G401 (cell line): ENCODE results near the gene CHRDL1. TPM values are rescaled to one million over a fixed set of nuclear protein-coding genes. Genes with fewer than 3 reads are reported as not detected.
"Not testable (repeated sequence)": the region's sequence is repeated elsewhere in the genome, so short reads cannot be mapped to it uniquely, and the experiment has no call there.

Experiments used
- DNase-seq: peaks from one replicate; pipeline ENCODE4 v3.0.0-alpha.2; 2015; ENCODE audit warnings: low spot score
- in situ Hi-C: cut with HindIII; loops from 2 replicates; pipeline ENCODE4 v1.10.0; 2016; ENCODE audit warnings: low sequenced_read_pairs, mixed read lengths
- total RNA-seq: library from RNA; depleted of rRNA; stranded (reverse); fragments of >200 nt; shearing (Covaris generic); gene quantifications from 2 replicates; pipeline ENCODE4 v1.2.3, GENCODE V29; 2014; rRNA removed

Gene CHRDL1
- not detected in 2 replicates for total RNA-seq

DNA sequence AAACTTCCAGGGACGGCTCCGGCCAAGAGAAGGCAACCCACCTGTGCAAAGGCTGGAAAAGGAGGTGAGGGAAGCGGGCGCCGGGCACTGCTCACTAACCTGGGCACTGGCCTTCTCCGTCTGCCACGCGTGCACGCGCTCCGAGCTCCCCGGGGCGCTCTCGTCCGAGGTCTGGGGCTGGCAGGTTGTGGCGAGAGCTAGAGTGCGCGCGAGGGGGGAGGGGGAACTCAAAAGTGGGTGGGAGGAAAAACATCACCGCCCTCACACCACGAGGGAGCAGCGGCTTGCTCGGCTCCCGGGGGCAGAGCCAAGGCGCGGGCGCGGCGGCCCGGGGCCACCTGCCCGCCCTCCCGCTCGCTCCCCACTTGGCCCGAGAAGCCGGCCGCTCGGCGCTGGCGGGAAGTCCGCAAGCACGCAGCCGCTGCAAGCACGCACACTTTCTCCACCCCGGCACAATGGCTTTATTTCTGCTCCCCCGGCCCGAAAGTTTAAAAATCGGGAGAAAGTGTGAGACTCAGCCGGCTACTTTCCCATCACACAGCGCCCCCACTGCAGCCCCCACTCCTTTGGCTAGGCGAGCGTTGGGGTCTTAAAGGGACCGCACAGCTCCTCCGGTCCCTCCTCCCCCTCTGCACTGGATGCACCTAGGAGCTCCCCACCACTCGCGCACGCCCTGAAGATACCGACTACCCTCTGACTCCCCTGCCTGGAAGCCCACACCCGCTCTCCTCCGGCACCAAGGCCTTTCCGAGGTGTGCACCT, at the start of gene CHRDL1:
CHRDL1 (minus strand) TSS at position 173 of the 762 bp plus-strand sequence. CDS start 3,636 bp downstream, outside the sequence.
- DNase-seq, result no peak
- in situ Hi-C loops, result no loop called here

- in situ Hi-C loops, result no loop called here
- no peak for DNase-seq
Observed at GRCh38 chrX:110836982-110837381, 41.4 kb upstream of the CHRDL1 start.

GRCh38 chrX:110836451-110836850, 40.8 kb upstream of the CHRDL1 start:
- in situ Hi-C loops, result no loop called here
- DNase-seq, result no peak

GRCh38 chrX:110836001-110836400, 40.4 kb upstream of the CHRDL1 start:
- in situ Hi-C loops, result no loop called here

DNA sequence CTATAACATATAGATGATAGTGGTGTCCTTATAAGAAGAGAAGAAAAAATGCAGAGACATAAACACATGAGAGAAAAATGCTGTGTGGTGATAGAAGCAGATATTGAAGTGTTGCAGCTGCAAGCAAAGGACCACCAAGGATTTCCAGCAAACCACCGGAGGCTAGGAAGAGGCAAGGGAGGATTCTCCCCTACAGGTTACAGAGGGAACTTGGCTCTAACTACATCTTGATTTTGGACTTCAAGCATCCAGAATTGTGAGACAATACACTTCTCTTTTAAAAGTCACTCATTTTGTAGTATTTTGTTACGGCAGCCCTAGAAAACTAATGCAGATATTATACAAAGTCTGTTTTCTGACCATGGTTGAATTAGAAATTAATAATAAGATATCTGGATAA, 30.4 kb upstream of the CHRDL1 start:
- DNase-seq, result no peak

More at GRCh38 chrX:110836001-110836400, 40.4 kb upstream of the CHRDL1 start:
- DNase-seq, result no peak

DNA sequence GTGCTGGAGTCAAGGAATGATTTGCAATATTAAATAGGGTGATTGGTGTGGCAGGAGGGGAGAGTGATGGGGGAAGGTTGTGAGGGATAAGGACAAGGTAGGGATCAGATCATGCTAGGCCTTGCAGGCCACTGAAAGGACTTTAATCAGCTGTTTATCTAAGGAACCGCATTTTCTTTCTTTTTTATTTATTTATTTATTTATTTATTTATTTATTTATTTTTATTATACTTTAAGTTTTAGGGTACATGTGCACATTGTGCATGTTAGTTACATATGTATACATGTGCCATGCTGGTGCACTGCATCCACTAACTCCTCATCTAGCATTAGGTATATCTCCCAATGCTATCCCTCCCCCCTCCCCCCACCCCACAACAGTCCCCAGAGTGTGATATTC, 20.9 kb upstream of the CHRDL1 start:
- in situ Hi-C loops, result not testable (repeated sequence)

More for the DNA sequence above, 30.4 kb upstream of the CHRDL1 start:
- in situ Hi-C loops, result no loop called here

GRCh38 chrX:110806145-110806544, 10.5 kb upstream of the CHRDL1 start:
- DNase-seq, result no peak
- in situ Hi-C loops, result no loop called here

More for the DNA sequence above, 20.9 kb upstream of the CHRDL1 start:
- DNase-seq, result not testable (repeated sequence)

GRCh38 chrX:110805303-110805702, 9.7 kb upstream of the CHRDL1 start:
- DNase-seq, result no peak
- in situ Hi-C loops, result no loop called here

DNA sequence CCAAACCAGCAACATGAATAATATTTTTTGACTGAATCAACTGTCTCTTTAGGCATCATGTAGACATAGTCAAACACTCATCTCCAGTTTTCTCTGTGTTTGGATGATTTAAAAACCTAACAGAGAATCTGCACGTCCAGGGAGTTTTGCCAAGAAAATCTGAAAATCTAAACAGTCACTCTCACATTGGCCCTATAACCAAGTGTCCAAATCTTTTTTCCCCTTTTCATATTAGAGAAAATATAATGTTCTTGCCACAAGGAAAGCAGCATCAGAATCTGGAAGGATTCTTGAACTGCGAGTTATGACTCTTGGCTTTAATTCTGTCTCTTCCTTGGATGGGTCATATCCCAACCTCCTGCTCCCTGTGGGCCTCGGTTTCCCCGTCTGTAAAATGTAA, 8.8 kb upstream of the CHRDL1 start:
- in situ Hi-C loops, result no loop called here
- DNase-seq, result no peak

- DNase-seq, result no peak
- in situ Hi-C loops, result no loop called here
Observed at GRCh38 chrX:110803506-110803905, 7.9 kb upstream of the CHRDL1 start.

- in situ Hi-C loops, result no loop called here
- DNase-seq, result no peak
Observed at GRCh38 chrX:110796407-110796697, 735 bp upstream of the CHRDL1 start.

DNA sequence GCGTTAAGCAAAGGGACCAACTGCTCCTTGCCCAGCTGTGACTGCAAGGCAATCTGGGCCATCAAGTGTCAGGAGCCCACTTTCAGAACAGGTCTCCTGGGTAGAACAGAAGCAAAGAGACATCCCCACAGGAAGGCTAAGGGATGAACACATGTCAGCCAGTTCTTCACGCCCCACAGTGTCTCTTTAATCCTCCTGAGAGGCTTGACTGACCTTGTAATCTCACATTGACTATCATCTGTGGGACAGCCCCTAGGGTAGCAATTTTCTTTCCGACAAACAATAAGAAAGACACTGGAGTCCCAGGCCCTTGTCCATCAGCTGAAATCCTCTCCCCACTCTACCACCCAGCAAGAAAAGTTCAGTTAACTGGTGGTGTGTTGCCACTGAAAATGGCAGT, 1.0 kb downstream of the CHRDL1 start:
- in situ Hi-C loops, result no loop called here

GRCh38 chrX:110791071-110791470, 4.5 kb downstream of the CHRDL1 start:
- DNase-seq, result no peak
- in situ Hi-C loops, result no loop called here

More for the DNA sequence above, 1.0 kb downstream of the CHRDL1 start:
- no peak for DNase-seq

DNA sequence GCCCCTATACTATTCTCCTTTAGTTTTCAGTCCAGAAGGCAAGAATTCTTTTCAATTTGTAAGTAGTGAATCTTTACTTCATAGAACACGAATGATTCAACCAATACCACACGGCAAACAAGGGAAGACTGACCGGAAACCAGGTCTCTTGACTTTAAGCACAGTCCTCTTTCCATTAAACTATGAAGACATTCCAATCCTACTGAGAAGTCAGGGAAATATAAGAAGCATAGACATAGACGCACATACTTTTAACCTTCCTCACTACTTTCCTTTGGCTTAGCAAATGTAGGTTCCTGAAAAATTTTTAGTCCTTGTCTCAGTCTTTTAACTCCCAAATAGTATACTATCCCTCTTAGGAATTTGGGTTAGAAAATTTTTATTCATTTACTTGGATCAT, 9.1 kb downstream of the CHRDL1 start:
- in situ Hi-C loops, result no loop called here
- no peak for DNase-seq

- in situ Hi-C loops, result no loop called here
- DNase-seq, result no peak
Observed at GRCh38 chrX:110759785-110760184, 35.8 kb downstream of the CHRDL1 start.

DNA sequence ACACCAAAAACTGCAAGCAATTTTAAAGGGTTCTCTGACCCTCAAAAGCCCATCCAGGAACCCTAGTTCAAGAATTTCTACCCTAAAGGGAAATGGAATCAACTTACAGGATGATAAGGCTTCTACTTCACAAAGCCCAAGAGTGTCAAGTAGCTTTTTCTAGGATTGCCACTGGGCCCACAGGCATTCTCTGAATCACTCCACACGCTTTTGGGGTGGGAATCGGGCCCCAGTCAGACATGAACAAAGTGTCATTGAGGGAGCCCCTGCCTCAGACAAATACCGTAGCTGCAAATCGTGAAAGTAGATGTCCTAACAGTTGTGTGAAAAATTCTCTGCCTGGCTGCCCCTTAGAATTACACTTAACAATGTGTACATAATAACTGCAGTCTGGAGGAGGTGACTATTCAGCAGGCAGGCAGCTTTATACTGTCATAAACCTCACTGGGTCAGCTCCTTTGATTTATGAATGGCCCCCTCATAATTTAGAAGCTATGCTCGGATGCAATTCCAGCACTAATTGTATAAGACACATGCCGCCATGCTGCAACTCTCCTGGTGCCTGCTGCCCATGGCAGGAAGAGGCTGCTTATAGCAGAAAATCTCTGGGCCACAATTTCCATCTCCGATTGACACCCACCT, 36.7 kb downstream of the CHRDL1 start:
- no peak for DNase-seq
- in situ Hi-C loops, result no loop called here

DNA sequence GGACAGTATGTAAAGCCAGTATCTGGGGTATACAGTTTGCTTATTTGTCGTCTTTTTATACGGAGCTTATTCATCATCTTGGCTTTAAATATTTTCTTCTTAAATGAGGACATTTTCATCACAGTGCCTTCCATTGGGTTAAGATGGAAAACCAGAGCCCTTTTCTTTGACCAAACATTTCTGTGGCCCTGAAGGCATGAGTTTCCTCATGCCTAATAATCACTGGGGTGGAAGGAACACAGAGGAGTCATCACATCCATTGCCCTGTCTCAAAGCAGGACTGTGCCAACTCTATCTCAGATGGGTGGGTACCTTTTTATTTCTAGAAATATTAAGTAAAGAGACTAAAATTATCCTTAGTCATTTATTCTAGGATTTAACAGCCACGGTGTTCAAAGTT, 40.0 kb downstream of the CHRDL1 start:
- DNase-seq, result no peak
- in situ Hi-C loops, result no loop called here

- in situ Hi-C loops, result no loop called here
Observed at GRCh38 chrX:110755061-110755460, 40.6 kb downstream of the CHRDL1 start.

GRCh38 chrX:110750526-110751189, 45.0 kb downstream of the CHRDL1 start:
- in situ Hi-C loops, result no loop called here
- DNase-seq, result no peak

More at GRCh38 chrX:110755061-110755460, 40.6 kb downstream of the CHRDL1 start:
- DNase-seq, result no peak

- in situ Hi-C loops, result no loop called here
Observed at GRCh38 chrX:110748256-110748806, 47.3 kb downstream of the CHRDL1 start.

More at GRCh38 chrX:110748256-110748806, 47.3 kb downstream of the CHRDL1 start:
- DNase-seq, result no peak
